ENCODE results near the gene PTPRA. TPM values are rescaled to one million over a fixed set of nuclear protein-coding genes. Genes with fewer than 3 reads are reported as not detected.

Gene PTPRA
- total and polyA plus RNA-seq, 11 donors, result 6.1 to 43.4 (median 24.9) TPM

DNA sequence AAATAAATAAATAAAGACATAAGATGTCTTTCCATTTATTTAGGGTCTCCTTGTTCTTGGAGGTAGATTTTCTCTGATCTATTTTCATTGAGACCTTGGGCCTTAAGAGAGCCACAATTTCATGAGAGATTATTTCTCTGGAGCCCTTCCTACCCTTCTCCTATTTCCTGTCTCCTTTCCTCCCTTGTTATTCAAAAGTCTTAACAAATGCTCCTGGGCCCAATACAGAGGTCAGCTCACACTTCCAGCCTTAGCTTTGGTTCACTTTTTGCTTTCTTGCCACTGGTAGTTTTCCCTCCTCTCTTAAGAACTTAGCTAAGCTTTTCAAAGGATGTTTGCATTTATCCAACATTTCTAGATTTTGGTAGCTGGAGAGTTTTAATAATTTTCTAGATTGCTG is 44.0 kb downstream of the PTPRA start:
- H3K27me3 ChIP-seq, result no peaks in the 10 kb centered on the region
- DNase-seq (no peak), ATAC-seq (no peak)
- no peak for TF ChIP-seq POLR2A (IDR thresholded peaks at IDR 0.05)
- TF ChIP-seq, protein P1, sequence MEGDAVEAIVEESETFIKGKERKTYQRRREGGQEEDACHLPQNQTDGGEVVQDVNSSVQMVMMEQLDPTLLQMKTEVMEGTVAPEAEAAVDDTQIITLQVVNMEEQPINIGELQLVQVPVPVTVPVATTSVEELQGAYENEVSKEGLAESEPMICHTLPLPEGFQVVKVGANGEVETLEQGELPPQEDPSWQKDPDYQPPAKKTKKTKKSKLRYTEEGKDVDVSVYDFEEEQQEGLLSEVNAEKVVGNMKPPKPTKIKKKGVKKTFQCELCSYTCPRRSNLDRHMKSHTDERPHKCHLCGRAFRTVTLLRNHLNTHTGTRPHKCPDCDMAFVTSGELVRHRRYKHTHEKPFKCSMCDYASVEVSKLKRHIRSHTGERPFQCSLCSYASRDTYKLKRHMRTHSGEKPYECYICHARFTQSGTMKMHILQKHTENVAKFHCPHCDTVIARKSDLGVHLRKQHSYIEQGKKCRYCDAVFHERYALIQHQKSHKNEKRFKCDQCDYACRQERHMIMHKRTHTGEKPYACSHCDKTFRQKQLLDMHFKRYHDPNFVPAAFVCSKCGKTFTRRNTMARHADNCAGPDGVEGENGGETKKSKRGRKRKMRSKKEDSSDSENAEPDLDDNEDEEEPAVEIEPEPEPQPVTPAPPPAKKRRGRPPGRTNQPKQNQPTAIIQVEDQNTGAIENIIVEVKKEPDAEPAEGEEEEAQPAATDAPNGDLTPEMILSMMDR (IDR thresholded peaks at IDR 0.05), result no peak
- peaks cover 0 to 5% (median 0%) of the 10 kb centered on the region in 9 donors for H3K36me3 ChIP-seq
- H3K27ac ChIP-seq, result no peak overlapping the region
- H3K9me3 ChIP-seq, result no peaks in the 10 kb centered on the region
- intact Hi-C loops (cut with DNase I), result no loop called here
- H3K4me1 ChIP-seq, result peaks cover 0 to 31% (median 5%) of the 10 kb centered on the region in 12 donors
- H3K4me3 ChIP-seq, result no peak overlapping the region

DNA sequence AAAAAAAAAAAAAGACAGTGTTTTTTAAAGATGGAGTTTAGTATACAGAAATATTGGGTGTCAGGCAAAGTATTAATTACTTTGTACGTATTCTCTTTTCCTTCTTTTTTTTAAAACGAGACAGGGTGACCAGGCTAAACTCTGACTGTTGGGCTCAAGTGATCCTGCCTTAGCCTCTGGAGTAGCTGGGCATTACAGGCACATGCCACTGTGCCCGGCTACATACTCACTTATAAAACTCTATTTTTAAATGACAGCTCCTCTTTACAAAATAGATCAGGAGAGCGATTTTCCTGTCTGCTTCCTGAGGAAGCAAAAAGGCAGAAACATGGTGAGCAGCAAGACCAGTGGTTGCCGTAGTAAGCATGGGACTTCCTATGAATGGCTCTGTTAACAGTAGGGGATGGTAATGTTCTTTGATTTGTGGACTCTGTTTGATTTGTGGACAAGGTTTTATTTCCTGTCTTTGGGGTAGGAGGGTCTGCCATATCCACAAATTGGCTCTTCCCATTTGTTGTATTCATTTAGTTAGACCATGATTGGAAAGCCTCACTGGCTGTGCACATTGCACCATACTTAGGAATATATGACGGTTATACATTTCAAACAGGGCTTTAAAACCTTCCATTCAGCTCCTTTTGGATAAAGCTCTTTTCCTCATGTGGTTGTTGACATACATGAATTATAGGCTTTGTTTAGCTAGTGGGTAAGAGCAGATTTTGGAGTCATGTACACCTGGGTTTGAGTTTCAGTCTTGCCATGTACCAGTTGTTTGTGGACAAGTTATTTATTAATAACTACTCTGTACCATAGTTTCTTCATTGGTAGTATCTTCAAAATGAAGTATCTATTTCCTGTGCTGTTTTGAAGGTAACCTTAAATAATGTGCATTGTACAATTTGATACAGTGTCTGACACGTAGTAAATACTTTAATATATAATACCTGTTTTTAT is 45.1 kb downstream of the PTPRA start:
- Histone ChIP-seq H3K27me3 (no peaks in the 10 kb centered on the region), H3K4me3 (no peak overlapping the region), H3K4me1 (peaks cover 0 to 31% (median 5%) of the 10 kb centered on the region in 12 donors), H3K9me3 (no peaks in the 10 kb centered on the region), H3K36me3 (peaks cover 0 to 9% (median 0%) of the 10 kb centered on the region in 9 donors), H3K27ac (no peak overlapping the region)
- no peak for TF ChIP-seq POLR2A (IDR thresholded peaks at IDR 0.05)
- TF ChIP-seq, protein P1 (IDR thresholded peaks at IDR 0.05), result no peak
- ATAC-seq (no peak), DNase-seq (no peak)
- WGBS, 4 donors, result 59 to 73% (median 66%) methylated on average over 7 of the region's 7 CpGs
- intact Hi-C loops (cut with DNase I), result no loop called here

DNA sequence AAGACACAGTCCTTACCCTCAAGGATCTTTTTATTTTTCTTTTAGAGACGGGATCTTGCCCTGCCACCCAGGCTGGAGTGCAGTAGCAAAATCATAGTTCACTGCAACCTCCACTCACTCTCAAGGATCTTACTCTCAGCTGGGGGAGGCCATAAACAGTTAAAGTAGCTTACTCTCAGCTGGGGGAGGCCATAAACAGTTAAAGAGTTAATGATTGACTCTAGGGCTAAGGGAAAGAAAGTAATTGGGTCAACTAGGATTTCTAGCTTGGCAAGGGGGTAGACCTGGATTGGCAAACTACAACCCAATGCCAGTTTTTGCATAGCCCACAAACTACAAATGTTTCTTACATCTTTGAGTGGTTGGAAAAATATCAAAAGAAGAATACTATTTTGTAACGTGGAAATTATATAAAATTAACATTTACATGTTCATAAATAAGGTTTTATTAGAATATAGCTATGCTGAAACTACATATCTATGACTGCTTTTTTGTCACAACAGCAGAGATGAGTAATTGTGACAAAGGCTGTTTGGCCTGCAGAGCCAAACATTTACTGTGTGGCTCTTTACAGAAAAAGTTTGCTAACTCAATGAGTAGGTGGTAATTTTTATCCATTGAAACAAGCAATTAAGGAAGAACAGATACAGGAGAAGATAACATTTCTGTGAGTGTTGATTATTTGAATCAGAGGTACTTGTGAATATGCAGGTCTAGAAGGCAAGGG is 46.4 kb downstream of the PTPRA start:
- H3K36me3 ChIP-seq, result peaks cover 0 to 22% (median 12%) of the 10 kb centered on the region in 9 donors
- H3K27ac ChIP-seq, result no peak overlapping the region
- no peak overlapping the region for H3K4me3 ChIP-seq
- no peaks in the 10 kb centered on the region for H3K9me3 ChIP-seq
- 81 to 90% (median 88%) methylated on average over 2 of the region's 2 CpGs for WGBS, 4 donors
- H3K27me3 ChIP-seq, result no peaks in the 10 kb centered on the region
- intact Hi-C loops (cut with DNase I), result no loop called here
- H3K4me1 ChIP-seq, result peaks cover 0 to 31% (median 5%) of the 10 kb centered on the region in 12 donors
- DNase-seq, result no peak
- TF ChIP-seq, protein P1 (IDR thresholded peaks at IDR 0.05), result no peak
- no peak for TF ChIP-seq POLR2A (IDR thresholded peaks at IDR 0.05)
- no peak for ATAC-seq

DNA sequence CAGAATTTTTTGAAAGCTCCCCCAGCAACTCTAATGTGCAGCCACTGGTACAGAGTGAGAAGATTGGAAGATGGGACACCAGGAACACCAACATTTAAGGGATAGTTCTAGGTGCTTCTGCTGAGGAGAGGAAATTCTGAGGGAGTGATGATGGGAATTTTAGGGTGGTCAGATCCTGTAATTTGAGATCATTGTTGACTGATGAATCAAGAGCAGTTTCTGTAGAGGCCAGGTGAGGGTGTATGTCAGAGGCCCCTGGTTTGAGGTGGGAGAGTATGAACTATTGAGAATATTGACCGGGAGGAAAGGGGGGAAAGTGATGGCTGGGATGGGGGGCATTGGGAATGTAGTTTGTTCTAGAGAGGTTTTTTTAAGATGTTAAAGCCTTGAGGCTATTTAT is 47.2 kb downstream of the PTPRA start:
- ATAC-seq (no peak), DNase-seq (no peak)
- Histone ChIP-seq H3K27ac (no peak overlapping the region), H3K9me3 (no peaks in the 10 kb centered on the region), H3K27me3 (no peaks in the 10 kb centered on the region), H3K36me3 (peaks cover 0 to 30% (median 20%) of the 10 kb centered on the region in 9 donors), H3K4me3 (no peak overlapping the region), H3K4me1 (peaks cover 0 to 31% (median 5%) of the 10 kb centered on the region in 12 donors)
- intact Hi-C loops (cut with DNase I), result no loop called here
- WGBS, 4 donors, result 91 to 95% (median 93%) methylated on average over 1 of the region's 1 CpG
- TF ChIP-seq, protein P1 (IDR thresholded peaks at IDR 0.05), result no peak
- TF ChIP-seq POLR2A (IDR thresholded peaks at IDR 0.05), result no peak

Measured in heart left ventricle (tissue), 16 donors.